HG03565 (cell line): ENCODE data around the gene P2RY8.
A peak's percentile ranks its signal among the peaks of the same experiment; 100 is the strongest.
"Not testable (repeated sequence)": the region's sequence is repeated elsewhere in the genome, so short reads cannot be mapped to it uniquely, and the experiment has no call there.

Source experiments
- ATAC-seq: cut with Tn5 transposase; IDR thresholded peaks from one replicate; pipeline ENCODE4 v1.9.1; 2021; ENCODE audit warnings: mild to moderate bottlenecking, moderate library complexity; ENCODE audit not compliant: unreplicated experiment

Gene P2RY8

GRCh38 chrX:1545776-1546408 lies 8.9 kb upstream of the P2RY8 start:
- no peak for ATAC-seq

- ATAC-seq, result no peak
Observed at GRCh38 chrX:1542994-1543725, 6.2 kb upstream of the P2RY8 start.

- not testable (repeated sequence) for ATAC-seq
Observed at GRCh38 chrX:1539146-1539545, 2.2 kb upstream of the P2RY8 start.

GRCh38 chrX:1537716-1538090 lies 718 bp upstream of the P2RY8 start:
- not testable (repeated sequence) for ATAC-seq

- ATAC-seq, result peak; percentile 2
Observed at GRCh38 chrX:1536712-1537030, 314 bp downstream of the P2RY8 start.

- ATAC-seq, result no peak
Observed at GRCh38 chrX:1535241-1536041, 1.5 kb downstream of the P2RY8 start.

GRCh38 chrX:1534301-1535168 lies 2.5 kb downstream of the P2RY8 start:
- no peak for ATAC-seq

GRCh38 chrX:1533058-1533457 lies 3.9 kb downstream of the P2RY8 start:
- no peak for ATAC-seq

GRCh38 chrX:1531096-1531890 lies 5.7 kb downstream of the P2RY8 start:
- ATAC-seq, result no peak

- ATAC-seq, result no peak
Observed at GRCh38 chrX:1529756-1530155, 7.2 kb downstream of the P2RY8 start.

GRCh38 chrX:1529328-1529727 lies 7.7 kb downstream of the P2RY8 start:
- no peak for ATAC-seq

GRCh38 chrX:1528884-1529203 lies 8.1 kb downstream of the P2RY8 start:
- ATAC-seq, result no peak

- no peak for ATAC-seq
Observed at GRCh38 chrX:1528186-1528883, 8.7 kb downstream of the P2RY8 start.

- no peak for ATAC-seq
Observed at GRCh38 chrX:1527457-1527856, 9.5 kb downstream of the P2RY8 start.

- no peak for ATAC-seq
Observed at GRCh38 chrX:1526565-1526964, 10.4 kb downstream of the P2RY8 start.

- no peak for ATAC-seq
Observed at GRCh38 chrX:1525583-1526355, 11.2 kb downstream of the P2RY8 start.

- ATAC-seq, result no peak
Observed at GRCh38 chrX:1524874-1525582, 12.0 kb downstream of the P2RY8 start.

- not testable (repeated sequence) for ATAC-seq
Observed at GRCh38 chrX:1522905-1523304, 14.1 kb downstream of the P2RY8 start.
